ENCODE measurements around the gene RAPGEF4.

DNA sequence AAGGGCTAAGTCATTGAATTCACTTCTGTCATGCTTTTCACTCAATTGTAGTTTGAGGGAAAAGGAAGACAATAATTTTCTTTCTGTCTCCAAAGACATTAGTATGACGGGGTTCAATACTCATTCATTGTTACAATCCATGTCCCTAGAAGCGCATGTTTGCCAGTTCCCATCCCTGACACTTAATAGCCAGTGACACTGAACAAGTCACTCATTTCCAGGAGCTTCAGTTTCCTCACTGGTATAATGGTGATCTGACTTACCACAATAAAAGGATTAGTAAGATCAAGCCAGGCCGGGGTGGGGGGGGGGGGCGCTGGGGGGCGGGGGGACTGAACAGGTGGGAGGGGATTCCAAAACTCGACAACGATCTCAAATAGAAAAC, 195.2 kb downstream of the RAPGEF4 start:
- no peak for TF ChIP-seq CTCF (IDR thresholded peaks at IDR 0.05)
- TF ChIP-seq POLR2AphosphoS5 (IDR thresholded peaks at IDR 0.05), result no peak
- TF ChIP-seq POLR2A (IDR thresholded peaks at IDR 0.05), result no peak

All from stomach (tissue), 4 donors.